Vagina (tissue), 2 donors: ENCODE data around the gene SHC1. TPM values are rescaled to one million over a fixed set of nuclear protein-coding genes. Genes with fewer than 3 reads are reported as not detected.

ENCODE experiments used
- DNase-seq, 2 donors: peaks; one replicate each; pipeline ENCODE4 v3.0.0-alpha.2; 2017; ENCODE audit errors: extremely low spot score in 2 of 2
- H3K27ac ChIP-seq: fragments of 200-600 bp; sonication (generic); one replicate; pipeline ENCODE4 v1.5.1; 2019
- H3K27me3 ChIP-seq: fragments of 200-600 bp; sonication (generic); one replicate; pipeline ENCODE4 v1.5.1; 2019
- H3K36me3 ChIP-seq, 2 donors: fragments of 200-600 bp; sonication (generic); one replicate each; pipeline ENCODE4 v1.5.1; 2017 to 2019
- H3K4me1 ChIP-seq: fragments of 200-600 bp; sonication (generic); one replicate; pipeline ENCODE4 v1.5.1; 2019
- H3K4me3 ChIP-seq, 2 donors: fragments of 200-600 bp; sonication (generic); 1 replicate in 1 of 2; 2 replicates in 1 of 2; pipeline ENCODE4 v1.5.1; 2016 to 2019
- H3K9me3 ChIP-seq: fragments of 200-600 bp; sonication (generic); one replicate; pipeline ENCODE4 v1.5.1; 2019
- CTCF ChIP-seq, 3 experiments: fragments of 450-650 bp in 2 of 3; fragments of 200-600 bp in 1 of 3; sonication (generic) in 1 of 3; IDR thresholded peaks; one replicate each; pipeline ENCODE4 v1.5.1; 2017 to 2019; ENCODE audit warnings: antibody characterized with exemption in 3 of 3, mild to moderate bottlenecking in 2 of 3, moderate library complexity in 2 of 3
- POLR2A ChIP-seq, 2 donors: fragments of 450-650 bp; IDR thresholded peaks; one replicate each; pipeline ENCODE4 v1.6.1; 2017; ENCODE audit warnings: antibody characterized with exemption in 2 of 2, mild to moderate bottlenecking in 2 of 2, moderate library complexity in 2 of 2
- POLR2AphosphoS5 ChIP-seq, 2 donors: sonication (generic); formaldehyde crosslinking; IDR thresholded peaks; one replicate each; pipeline ENCODE4 v1.9.0; 2017; ENCODE audit warnings: antibody characterized with exemption in 2 of 2, mild to moderate bottlenecking in 2 of 2, low read depth in 1 of 2; ENCODE audit not compliant: insufficient read depth in 1 of 2
- intact Hi-C: fragments of 100-400 bp; cut with DNase I; formaldehyde crosslinking; loops from one replicate; pipeline ENCODE4 v1.15.1; 2023
- total RNA-seq: library from RNA; depleted of rRNA; stranded (reverse); fragments of >200 nt; gene quantifications from one replicate; pipeline ENCODE4 v1.2.3, GENCODE V29; 2016

Gene SHC1
- total RNA-seq = 110 TPM

DNA sequence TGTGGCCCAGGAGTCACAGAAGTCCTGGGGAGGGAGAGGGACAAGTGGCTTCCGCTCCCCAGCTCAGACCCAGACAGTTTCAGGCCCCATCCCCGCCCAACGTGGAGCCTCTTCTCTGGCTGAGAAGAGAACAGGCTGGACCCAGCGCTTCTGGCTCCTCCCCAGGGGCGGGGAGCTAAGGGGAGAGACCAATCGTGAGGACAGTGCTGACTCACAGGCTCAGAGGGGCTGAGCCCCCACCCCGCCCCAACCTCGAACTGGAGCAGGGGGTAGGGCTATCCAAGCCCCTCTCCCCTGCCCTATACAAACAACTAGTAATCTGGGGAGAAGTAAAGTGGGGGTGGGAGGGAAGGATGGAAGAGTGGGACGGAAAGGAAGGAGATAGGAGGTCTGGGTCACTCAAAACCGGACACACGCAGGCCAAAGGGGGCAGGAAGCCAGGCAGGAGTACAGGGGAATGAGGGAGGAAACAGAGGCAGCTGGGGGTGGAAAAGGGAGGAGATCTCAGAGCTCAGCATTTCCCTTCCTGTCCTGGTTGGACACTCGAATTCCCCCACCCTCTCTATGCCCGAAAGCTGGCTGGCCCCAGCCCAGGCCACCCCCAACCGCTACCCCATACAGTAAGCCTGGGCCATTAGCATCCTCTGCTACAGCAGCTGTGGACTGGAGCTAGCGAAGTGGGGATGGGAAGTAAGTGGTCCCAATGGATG, at the start of gene SHC1:
TSS of gene SHC1 (minus strand) at position 117 of the 710 bp plus-strand sequence. CDS start 221 bp downstream, outside the sequence.
- intact Hi-C loops = no loop called here
- peaks cover 65% of the 10 kb centered on the region for H3K4me1 ChIP-seq

DNA sequence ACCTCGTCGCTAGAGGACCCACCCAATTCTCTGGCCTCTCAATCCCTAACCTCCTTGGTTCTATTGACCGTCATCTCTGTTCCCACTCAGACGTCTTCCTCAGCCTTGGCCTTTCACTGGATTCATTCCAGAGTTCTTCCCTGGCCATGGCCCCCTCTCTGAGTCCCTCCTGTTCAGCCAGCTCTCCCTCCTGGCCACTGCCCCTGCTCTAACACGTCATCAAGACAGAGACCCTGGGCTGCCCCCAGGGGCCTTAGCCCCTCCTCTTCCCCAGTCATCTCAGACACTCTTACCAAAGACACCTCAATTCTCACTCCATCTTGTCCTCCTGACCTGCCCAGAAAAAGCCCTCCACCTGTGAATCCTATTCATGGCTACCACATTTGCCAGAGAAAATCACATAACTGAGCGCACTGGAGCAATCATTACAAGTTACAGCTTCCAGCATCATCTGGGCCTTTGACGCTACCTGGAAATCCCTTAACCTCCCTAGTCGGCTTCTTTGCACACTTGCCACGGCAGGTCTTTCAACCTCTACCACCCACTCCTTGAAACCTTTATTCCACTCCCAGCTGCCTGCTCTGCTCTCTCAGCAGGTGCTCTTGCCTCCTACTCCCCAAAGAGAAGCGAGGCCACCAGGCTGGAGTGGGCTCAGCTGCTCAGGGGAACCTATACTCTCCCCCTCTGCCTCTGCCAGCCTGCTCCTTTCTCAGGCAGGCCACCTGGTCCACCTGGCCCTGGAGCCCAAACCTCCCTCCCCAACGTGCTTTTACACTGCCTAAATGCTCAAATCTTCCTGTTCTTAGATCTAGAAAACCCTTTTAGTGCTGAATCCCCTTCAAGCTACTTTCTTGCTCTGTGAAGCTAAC, 49.1 kb upstream of the SHC1 start:
- H3K4me3 ChIP-seq = no peak overlapping the region
- DNase-seq = no peak
- TF ChIP-seq CTCF (IDR thresholded peaks at IDR 0.05) (no peak), POLR2AphosphoS5 (IDR thresholded peaks at IDR 0.05; ENCODE audit: insufficient read depth in 1 of 2, low read depth in 1 of 2) (no peak), POLR2A (IDR thresholded peaks at IDR 0.05) (no peak)
- peak overlapping the region; percentile 99 for H3K27ac ChIP-seq
- H3K9me3 ChIP-seq = no peaks in the 10 kb centered on the region
- intact Hi-C loops = loop anchor here (5.0 kb wide), 1 partner anchor 57 kb away; the partner anchor contains the start of gene PYGO2
- H3K36me3 ChIP-seq = peaks cover 0 to 7% of the 10 kb centered on the region in 2 donors
- no peaks in the 10 kb centered on the region for H3K27me3 ChIP-seq
- peaks cover 52% of the 10 kb centered on the region for H3K4me1 ChIP-seq

More for the DNA sequence above, at the start of gene SHC1:
- Histone ChIP-seq H3K27ac (peak within 1 kb of the TSS; percentile 99), H3K4me3 (peak within 1 kb of the TSS; percentile 46 to 58), H3K27me3 (no peaks in the 10 kb centered on the region), H3K9me3 (no peaks in the 10 kb centered on the region), H3K36me3 (peaks cover 0 to 13% of the 10 kb centered on the region in 2 donors)
- peak in 1 of 2 donors; percentile 97 for DNase-seq
- TF ChIP-seq POLR2A (IDR thresholded peaks at IDR 0.05) = peak; percentile 13 to 93
- TF ChIP-seq CTCF (IDR thresholded peaks at IDR 0.05) = no peak
- peak; percentile 88 to 99 for TF ChIP-seq POLR2AphosphoS5 (IDR thresholded peaks at IDR 0.05; ENCODE audit: insufficient read depth in 1 of 2, low read depth in 1 of 2)

GRCh38 chr1:155018617-155019348, 48.2 kb upstream of the SHC1 start:
- no peak for TF ChIP-seq POLR2A (IDR thresholded peaks at IDR 0.05)
- no peak for TF ChIP-seq CTCF (IDR thresholded peaks at IDR 0.05)
- no peak for TF ChIP-seq POLR2AphosphoS5 (IDR thresholded peaks at IDR 0.05; ENCODE audit: insufficient read depth in 1 of 2, low read depth in 1 of 2)
- peaks cover 52% of the 10 kb centered on the region for H3K4me1 ChIP-seq
- no peaks in the 10 kb centered on the region for H3K9me3 ChIP-seq
- H3K36me3 ChIP-seq = peaks cover 0 to 12% of the 10 kb centered on the region in 2 donors
- no peak for DNase-seq
- no peaks in the 10 kb centered on the region for H3K27me3 ChIP-seq
- intact Hi-C loops = loop anchor here (5.0 kb wide), 1 partner anchor 56 kb away; the partner anchor contains the start of gene PYGO2
- H3K27ac ChIP-seq = peak overlapping the region; percentile 99
- no peak overlapping the region for H3K4me3 ChIP-seq

- peak overlapping the region; percentile 99 for H3K27ac ChIP-seq
- peaks cover 0 to 12% of the 10 kb centered on the region in 2 donors for H3K36me3 ChIP-seq
- H3K4me3 ChIP-seq = peak overlapping the region; percentile 34 to 54
- no peak for DNase-seq
- H3K9me3 ChIP-seq = no peaks in the 10 kb centered on the region
- no peaks in the 10 kb centered on the region for H3K27me3 ChIP-seq
- peaks cover 59% of the 10 kb centered on the region for H3K4me1 ChIP-seq
- intact Hi-C loops = loop anchor here (2.0 to 5.0 kb wide), 2 partner anchors 17 to 56 kb away; partner anchors contain the start of gene PYGO2
- TF ChIP-seq CTCF (IDR thresholded peaks at IDR 0.05) (no peak), POLR2A (IDR thresholded peaks at IDR 0.05) (no peak), POLR2AphosphoS5 (IDR thresholded peaks at IDR 0.05; ENCODE audit: insufficient read depth in 1 of 2, low read depth in 1 of 2) (no peak)
These were observed 47.4 kb upstream of the SHC1 start for GRCh38 chr1:155017946-155018316.
